Hepatocyte (in vitro differentiated cells): ENCODE results near the gene CD28. TPM values are rescaled to one million over a fixed set of nuclear protein-coding genes. Genes with fewer than 3 reads are reported as not detected.

Experiments
- DNase-seq: peaks from one replicate; pipeline ENCODE4 v3.0.0-alpha.2; 2016; ENCODE audit warnings: low spot score
- H2AFZ ChIP-seq: fragments of 200-600 bp; sonication (generic); 2 replicates; pipeline ENCODE4 v1.6.0; 2016; ENCODE audit warnings: antibody characterized with exemption, mild to moderate bottlenecking
- H3K27ac ChIP-seq: fragments of 200-600 bp; sonication (generic); 2 replicates; pipeline ENCODE4 v1.5.1; 2016; ENCODE audit warnings: mild to moderate bottlenecking
- H3K27me3 ChIP-seq: fragments of 200-600 bp; sonication (generic); 2 replicates; pipeline ENCODE4 v1.6.1; 2016
- H3K36me3 ChIP-seq: fragments of 200-600 bp; sonication (generic); replicated peaks from 2 replicates; pipeline ENCODE4 v1.5.1; 2016; ENCODE audit warnings: low read depth; ENCODE audit not compliant: insufficient read depth
- H3K4me1 ChIP-seq: fragments of 200-600 bp; sonication (generic); 2 replicates; pipeline ENCODE4 v1.5.1; 2016; ENCODE audit warnings: mild to moderate bottlenecking, moderate library complexity; ENCODE audit not compliant: insufficient read depth
- H3K4me2 ChIP-seq: fragments of 200-600 bp; sonication (generic); 2 replicates; pipeline ENCODE4 v1.6.0; 2016
- H3K4me3 ChIP-seq: fragments of 200-600 bp; sonication (generic); 2 replicates; pipeline ENCODE4 v1.5.1; 2016; ENCODE audit warnings: mild to moderate bottlenecking
- H3K79me2 ChIP-seq: fragments of 200-600 bp; sonication (generic); 2 replicates; pipeline ENCODE4 v1.6.0; 2017; ENCODE audit warnings: mild to moderate bottlenecking
- H3K9me2 ChIP-seq: fragments of 200-600 bp; sonication (generic); replicated peaks from 2 replicates; pipeline ENCODE4 v1.6.0; 2017; ENCODE audit warnings: mild to moderate bottlenecking; ENCODE audit not compliant: insufficient read depth
- H3K9me3 ChIP-seq: fragments of 200-600 bp; sonication (generic); 2 replicates; pipeline ENCODE4 v1.5.1; 2016; ENCODE audit warnings: low read depth, mild to moderate bottlenecking
- H4K20me1 ChIP-seq: fragments of 200-600 bp; sonication (generic); 2 replicates; pipeline ENCODE4 v1.6.0; 2016; ENCODE audit warnings: mild to moderate bottlenecking; ENCODE audit not compliant: insufficient read depth, poor library complexity, severe bottlenecking
- CTCF ChIP-seq: fragments of 200-600 bp; sonication (generic); IDR thresholded peaks from 2 replicates; pipeline ENCODE4 v1.5.1; 2016; ENCODE audit warnings: antibody characterized with exemption, mild to moderate bottlenecking; ENCODE audit not compliant: poor library complexity
- EZH2 ChIP-seq: fragments of 200-600 bp; sonication (generic); IDR thresholded peaks from 2 replicates; pipeline ENCODE4 v1.6.1; 2016; ENCODE audit warnings: antibody characterized with exemption, mild to moderate bottlenecking, borderline replicate concordance
- EZH2phosphoT487 ChIP-seq: fragments of 200-600 bp; sonication (generic); IDR thresholded peaks from one replicate; pipeline ENCODE4 v1.6.1; 2018; ENCODE audit warnings: antibody characterized with exemption, mild to moderate bottlenecking, low read depth, moderate library complexity; ENCODE audit not compliant: unreplicated experiment, severe bottlenecking
- WGBS: methylation state at CpG from one replicate; pipeline ENCODE4 v1.1.6; 2016; ENCODE audit warnings: low lambda C conversion rate; ENCODE audit errors: missing lambda C conversion rate; 5-methylcytosine and 5-hydroxymethylcytosine counted together
- polyA plus RNA-seq: library from polyadenylated mRNA; unstranded; fragments of >200 nt; fragmentation: Nextera tagmentation; extraction: Ambion mirVana; gene quantifications from 2 replicates; pipeline ENCODE4 v1.2.1, GENCODE V29; 2016
- total RNA-seq: library from RNA; depleted of rRNA; stranded (reverse); fragments of >200 nt; gene quantifications from 2 replicates; pipeline ENCODE4 v1.2.3, GENCODE V29; 2014

CD28 gene
- total and polyA plus RNA-seq, 2 experiments from 2014 or later = not detected

DNA sequence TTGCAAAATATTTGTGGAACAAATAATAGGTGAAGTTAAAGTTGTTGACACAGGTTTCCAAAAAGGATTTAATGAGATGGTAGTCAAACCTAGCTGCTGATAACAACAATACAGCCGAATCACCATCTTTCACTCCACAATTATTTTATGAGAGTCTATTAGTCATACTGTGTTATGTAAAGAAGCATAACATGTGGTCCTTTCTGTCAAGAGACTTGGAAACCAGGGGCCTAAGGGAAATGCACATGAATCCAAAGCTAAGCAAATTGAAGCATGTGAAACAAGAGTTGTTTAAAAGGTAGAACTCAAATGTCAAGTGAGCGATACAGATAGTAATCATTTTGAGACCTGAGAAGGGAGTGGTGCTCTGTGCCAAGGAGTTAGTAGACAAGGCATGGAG lies 16.0 kb downstream of the CD28 start:
- no peak overlapping the region for H3K4me3 ChIP-seq
- no peaks in the 10 kb centered on the region for H3K9me3 ChIP-seq
- no peaks in the 10 kb centered on the region for H3K79me2 ChIP-seq
- TF ChIP-seq CTCF = no peak
- no peak for TF ChIP-seq EZH2
- TF ChIP-seq EZH2phosphoT487 = no peak
- H3K4me1 ChIP-seq = no peaks in the 10 kb centered on the region
- H3K27me3 ChIP-seq = no peaks in the 10 kb centered on the region
- H3K36me3 ChIP-seq = no peaks in the 10 kb centered on the region
- no peak for DNase-seq
- H4K20me1 ChIP-seq = no peaks in the 10 kb centered on the region
- no peaks in the 10 kb centered on the region for H3K9me2 ChIP-seq
- H2AFZ ChIP-seq = no peak overlapping the region
- no peak overlapping the region for H3K27ac ChIP-seq
- no peak overlapping the region for H3K4me2 ChIP-seq
- WGBS = 66% methylated on average over 2 of the region's 2 CpGs

DNA sequence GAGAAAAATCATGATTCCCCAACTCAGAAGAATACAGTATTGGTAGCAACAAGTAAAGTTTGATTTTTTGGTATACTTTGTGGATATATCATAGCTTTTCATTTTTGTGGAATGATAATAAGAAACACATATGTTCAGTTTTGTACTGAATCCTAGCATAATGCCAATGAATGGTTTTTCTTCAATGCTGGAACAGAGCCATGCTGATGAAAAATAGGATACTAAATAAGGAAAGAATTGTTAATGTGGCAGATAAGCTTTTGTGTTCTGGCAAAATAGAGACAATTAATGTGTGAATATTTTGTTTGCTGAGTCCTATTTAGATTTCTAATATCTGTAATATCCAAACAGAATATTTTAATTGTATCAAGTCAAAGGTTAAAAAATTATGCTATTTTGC lies 21.9 kb downstream of the CD28 start:
- TF ChIP-seq CTCF (no peak), EZH2phosphoT487 (no peak), EZH2 (no peak)
- no peaks in the 10 kb centered on the region for H4K20me1 ChIP-seq
- DNase-seq = no peak
- no peaks in the 10 kb centered on the region for H3K36me3 ChIP-seq
- no peaks in the 10 kb centered on the region for H3K79me2 ChIP-seq
- no peaks in the 10 kb centered on the region for H3K27me3 ChIP-seq
- H3K9me2 ChIP-seq = no peaks in the 10 kb centered on the region
- H3K4me1 ChIP-seq = no peaks in the 10 kb centered on the region
- H3K4me3 ChIP-seq = no peak overlapping the region
- no peaks in the 10 kb centered on the region for H3K9me3 ChIP-seq
- H3K4me2 ChIP-seq = no peak overlapping the region
- no peak overlapping the region for H3K27ac ChIP-seq
- no peak overlapping the region for H2AFZ ChIP-seq

GRCh38 chr2:203730076-203730729 lies 23.8 kb downstream of the CD28 start:
- no peak for TF ChIP-seq EZH2
- no peak for TF ChIP-seq CTCF
- no peak for TF ChIP-seq EZH2phosphoT487
- Histone ChIP-seq H3K36me3 (no peaks in the 10 kb centered on the region), H3K9me3 (no peaks in the 10 kb centered on the region), H3K4me1 (no peaks in the 10 kb centered on the region), H2AFZ (no peak overlapping the region), H3K4me2 (no peak overlapping the region), H3K27ac (no peak overlapping the region), H3K79me2 (no peaks in the 10 kb centered on the region), H3K27me3 (no peaks in the 10 kb centered on the region), H4K20me1 (no peaks in the 10 kb centered on the region), H3K4me3 (no peak overlapping the region), H3K9me2 (no peaks in the 10 kb centered on the region)
- no peak for DNase-seq
- 99% methylated on average over 4 of the region's 4 CpGs for WGBS
